Ascending aorta (tissue), 2 donors: ENCODE results near the gene NLRP9. TPM values are rescaled to one million over a fixed set of nuclear protein-coding genes. Genes with fewer than 3 reads are reported as not detected.

Experiments used
- DNase-seq, 2 donors: peaks; one replicate each; pipeline ENCODE4 v3.0.0-alpha.2; 2019; ENCODE audit warnings: low spot score in 2 of 2
- H3K27ac ChIP-seq, 2 donors: fragments of 200-600 bp; sonication (generic); one replicate each; pipeline ENCODE4 v1.5.1; 2016 to 2017; ENCODE audit warnings: mild to moderate bottlenecking in 1 of 2
- H3K27me3 ChIP-seq: fragments of 200-600 bp; sonication (generic); one replicate; pipeline ENCODE4 v1.5.1; 2017
- H3K36me3 ChIP-seq, 2 donors: fragments of 200-600 bp; sonication (generic); one replicate each; pipeline ENCODE4 v1.5.1; 2016
- H3K4me1 ChIP-seq, 2 donors: fragments of 200-600 bp; sonication (generic); one replicate each; pipeline ENCODE4 v1.5.1; 2016 to 2017; ENCODE audit warnings: mild to moderate bottlenecking in 1 of 2
- H3K4me3 ChIP-seq, 2 donors: fragments of 200-600 bp; sonication (generic); one replicate each; pipeline ENCODE4 v1.5.1; 2016 to 2017; ENCODE audit warnings: mild to moderate bottlenecking in 1 of 2
- H3K9me3 ChIP-seq, 2 donors: fragments of 200-600 bp; sonication (generic); one replicate each; pipeline ENCODE4 v1.5.1; 2016
- intact Hi-C: fragments of 100-400 bp; cut with DNase I; formaldehyde crosslinking; loops from one replicate; pipeline ENCODE4 v1.15.1; 2023
- total RNA-seq: library from RNA; depleted of rRNA; stranded (reverse); fragments of >200 nt; gene quantifications from one replicate; pipeline ENCODE4 v1.1.0, GENCODE V29; 2016
- TF ChIP-seq, protein P1 (sequence below), 3 experiments: fragments of 200-600 bp in 2 of 3; fragments of 450-650 bp in 1 of 3; sonication (generic) in 2 of 3; IDR thresholded peaks; one replicate each; pipeline ENCODE4 v1.5.1; 2016 to 2019; ENCODE audit warnings: antibody characterized with exemption in 3 of 3, mild to moderate bottlenecking in 1 of 3, moderate library complexity in 1 of 3

NLRP9 gene
- total RNA-seq, 1 donor from 2014 or later, result not detected

DNA sequence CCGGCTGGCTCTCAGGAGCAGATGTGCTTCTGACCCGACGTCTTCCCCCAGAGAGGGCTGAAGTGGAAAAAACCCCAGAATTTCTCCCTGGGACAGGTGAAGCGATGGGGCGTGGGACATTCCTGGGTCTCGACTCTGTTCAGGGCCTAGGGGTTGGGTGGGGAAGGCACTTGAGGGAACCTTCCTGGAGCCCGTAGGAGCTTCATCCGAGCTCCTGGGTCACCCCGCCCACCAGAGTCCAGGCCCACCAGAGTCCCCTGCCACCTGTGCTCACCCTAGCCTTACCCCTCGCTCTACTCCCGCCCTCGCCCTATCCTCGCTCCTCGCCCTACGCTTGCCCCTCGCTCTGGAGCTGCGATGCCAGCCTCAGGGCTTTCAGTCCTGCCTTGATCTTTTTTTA, 39.9 kb downstream of the NLRP9 start:
- Histone ChIP-seq H3K4me1 (no peaks in the 10 kb centered on the region), H3K27me3 (no peaks in the 10 kb centered on the region), H3K4me3 (no peak overlapping the region), H3K36me3 (peaks cover 47 to 58% of the 10 kb centered on the region in 2 donors), H3K9me3 (no peaks in the 10 kb centered on the region), H3K27ac (no peak overlapping the region)
- TF ChIP-seq, protein P1, sequence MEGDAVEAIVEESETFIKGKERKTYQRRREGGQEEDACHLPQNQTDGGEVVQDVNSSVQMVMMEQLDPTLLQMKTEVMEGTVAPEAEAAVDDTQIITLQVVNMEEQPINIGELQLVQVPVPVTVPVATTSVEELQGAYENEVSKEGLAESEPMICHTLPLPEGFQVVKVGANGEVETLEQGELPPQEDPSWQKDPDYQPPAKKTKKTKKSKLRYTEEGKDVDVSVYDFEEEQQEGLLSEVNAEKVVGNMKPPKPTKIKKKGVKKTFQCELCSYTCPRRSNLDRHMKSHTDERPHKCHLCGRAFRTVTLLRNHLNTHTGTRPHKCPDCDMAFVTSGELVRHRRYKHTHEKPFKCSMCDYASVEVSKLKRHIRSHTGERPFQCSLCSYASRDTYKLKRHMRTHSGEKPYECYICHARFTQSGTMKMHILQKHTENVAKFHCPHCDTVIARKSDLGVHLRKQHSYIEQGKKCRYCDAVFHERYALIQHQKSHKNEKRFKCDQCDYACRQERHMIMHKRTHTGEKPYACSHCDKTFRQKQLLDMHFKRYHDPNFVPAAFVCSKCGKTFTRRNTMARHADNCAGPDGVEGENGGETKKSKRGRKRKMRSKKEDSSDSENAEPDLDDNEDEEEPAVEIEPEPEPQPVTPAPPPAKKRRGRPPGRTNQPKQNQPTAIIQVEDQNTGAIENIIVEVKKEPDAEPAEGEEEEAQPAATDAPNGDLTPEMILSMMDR (IDR thresholded peaks at IDR 0.05), result no peak
- intact Hi-C loops, result no loop called here
- DNase-seq, result no peak

DNA sequence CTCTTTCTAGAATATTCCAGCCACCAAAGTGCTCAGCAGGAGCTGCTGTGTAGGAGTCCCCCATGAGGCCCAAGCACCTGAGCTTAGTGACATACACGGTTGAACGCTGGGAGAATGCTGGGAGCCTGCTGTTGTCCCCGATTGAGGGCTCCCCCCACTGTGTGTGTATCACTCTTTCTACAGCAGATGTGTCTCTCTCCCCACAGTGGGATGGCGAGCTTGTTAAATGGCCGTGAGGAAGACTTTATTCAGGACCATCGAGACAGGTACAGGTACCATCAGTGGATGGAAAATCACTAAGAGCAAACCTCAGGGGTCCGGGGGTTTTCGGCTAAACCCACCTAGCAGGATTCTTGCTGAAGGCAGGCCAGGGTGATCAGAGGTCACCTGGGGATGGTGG, 40.5 kb downstream of the NLRP9 start:
- intact Hi-C loops, result no loop called here
- H3K27ac ChIP-seq, result no peak overlapping the region
- no peak overlapping the region for H3K4me3 ChIP-seq
- no peaks in the 10 kb centered on the region for H3K4me1 ChIP-seq
- no peaks in the 10 kb centered on the region for H3K9me3 ChIP-seq
- H3K36me3 ChIP-seq, result peaks cover 51 to 63% of the 10 kb centered on the region in 2 donors
- TF ChIP-seq, protein P1 (IDR thresholded peaks at IDR 0.05), result no peak
- no peaks in the 10 kb centered on the region for H3K27me3 ChIP-seq
- no peak for DNase-seq

DNA sequence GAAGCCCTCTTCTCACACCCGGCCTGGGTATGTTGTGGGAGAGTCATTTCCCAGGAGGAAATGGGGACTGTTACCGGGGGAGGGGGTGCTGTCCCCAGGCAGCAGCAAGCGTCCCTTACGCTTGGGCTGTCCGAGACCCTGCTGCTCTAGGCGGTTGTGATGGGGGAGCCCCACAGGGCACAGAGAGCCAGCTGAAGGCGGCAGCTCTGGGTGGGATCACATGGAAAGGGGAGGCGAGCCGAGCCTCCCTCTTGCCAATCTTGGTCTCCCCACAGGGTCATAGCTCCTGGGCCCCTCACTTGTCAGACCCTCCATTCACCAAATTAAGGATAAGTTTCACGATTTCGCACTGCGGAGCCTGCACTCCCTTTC, 41.1 kb downstream of the NLRP9 start:
- TF ChIP-seq, protein P1 (IDR thresholded peaks at IDR 0.05), result no peak
- Histone ChIP-seq H3K9me3 (no peaks in the 10 kb centered on the region), H3K36me3 (peaks cover 55 to 70% of the 10 kb centered on the region in 2 donors), H3K4me3 (no peak overlapping the region), H3K27ac (no peak overlapping the region), H3K4me1 (no peaks in the 10 kb centered on the region), H3K27me3 (no peaks in the 10 kb centered on the region)
- intact Hi-C loops, result no loop called here
- DNase-seq, result no peak

DNA sequence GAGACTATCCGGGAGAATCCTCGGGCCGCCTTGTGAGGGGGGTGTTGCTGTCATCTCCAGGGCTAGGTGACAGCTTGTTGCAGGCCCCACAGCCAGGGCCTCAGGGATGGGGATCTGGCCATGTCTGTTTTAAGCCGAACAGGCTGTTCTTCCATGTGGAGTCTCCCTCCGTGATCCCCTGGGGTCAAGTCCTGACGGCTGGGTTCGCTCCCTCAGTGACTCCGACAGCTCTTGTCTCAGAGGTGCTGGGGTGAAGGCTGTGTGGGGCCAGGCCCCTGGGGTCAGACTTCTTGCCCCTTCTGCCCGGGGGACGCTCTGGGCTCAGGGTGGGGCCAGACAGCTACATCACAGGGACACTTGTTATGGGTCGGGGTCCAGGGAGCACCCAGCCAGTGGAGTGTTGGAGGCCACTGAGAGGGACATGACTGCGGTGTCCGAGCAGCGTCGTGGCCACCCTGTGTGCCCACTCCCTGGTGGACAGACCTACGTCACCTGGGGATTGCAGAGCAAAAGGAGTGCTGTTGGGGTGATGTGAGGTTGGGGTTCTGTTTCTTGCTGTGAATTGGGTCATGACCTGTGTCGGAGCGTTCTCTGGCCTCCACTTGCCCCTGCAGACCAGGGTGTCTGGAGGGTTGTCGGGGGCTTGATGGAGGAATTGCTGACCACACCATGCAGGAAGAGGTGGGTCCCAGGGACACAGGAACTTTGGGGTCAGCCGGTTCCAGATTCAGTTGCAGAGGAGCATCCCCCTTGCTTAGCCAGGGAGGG, 41.7 kb downstream of the NLRP9 start:
- no peak for DNase-seq
- Histone ChIP-seq H3K27ac (no peak overlapping the region), H3K36me3 (peaks cover 61 to 75% of the 10 kb centered on the region in 2 donors), H3K4me3 (no peak overlapping the region), H3K4me1 (no peaks in the 10 kb centered on the region), H3K27me3 (no peaks in the 10 kb centered on the region), H3K9me3 (no peaks in the 10 kb centered on the region)
- TF ChIP-seq, protein P1 (IDR thresholded peaks at IDR 0.05), result no peak
- intact Hi-C loops, result no loop called here

DNA sequence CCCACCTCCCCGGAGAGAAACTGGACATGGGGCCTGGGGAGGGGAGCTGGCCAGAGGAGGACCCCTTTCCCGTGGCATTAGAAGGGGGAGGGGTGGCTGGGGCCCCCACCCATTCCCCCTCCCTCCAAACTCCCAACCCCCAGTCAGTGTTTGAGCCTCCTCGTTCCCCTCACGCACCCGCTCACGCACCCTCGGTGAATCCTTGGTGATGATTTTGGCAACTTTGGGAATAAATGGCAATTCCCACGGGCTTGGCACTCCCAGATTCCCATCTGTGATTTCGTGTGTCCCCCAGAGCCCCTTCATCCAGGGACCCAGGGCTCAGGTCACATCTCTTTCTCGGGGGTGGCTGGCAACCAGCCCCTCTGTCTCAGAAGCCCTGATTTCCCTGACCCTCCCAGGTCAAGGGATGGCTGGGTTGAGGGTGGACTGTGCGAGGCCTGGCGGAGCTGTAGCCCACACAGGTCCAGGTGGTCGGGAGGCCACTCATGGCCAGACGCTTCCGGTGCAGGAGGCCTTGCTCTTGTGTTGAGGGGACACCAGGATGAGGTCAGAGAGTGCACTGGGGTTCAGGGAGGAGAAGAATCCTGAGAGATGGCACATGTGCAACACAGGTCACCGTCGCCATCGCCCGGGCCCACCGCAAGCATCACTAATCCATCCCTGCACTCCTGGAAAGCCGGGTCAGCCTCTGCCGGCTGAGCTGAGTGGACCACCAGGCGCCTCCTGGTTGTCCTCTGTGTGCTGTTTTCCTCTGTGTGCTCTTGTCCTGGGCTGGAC, 42.5 kb downstream of the NLRP9 start:
- Histone ChIP-seq H3K27ac (no peak overlapping the region), H3K4me3 (no peak overlapping the region), H3K9me3 (no peaks in the 10 kb centered on the region), H3K4me1 (no peaks in the 10 kb centered on the region), H3K27me3 (no peaks in the 10 kb centered on the region), H3K36me3 (peaks cover 65 to 81% of the 10 kb centered on the region in 2 donors)
- no peak for DNase-seq
- TF ChIP-seq, protein P1 (IDR thresholded peaks at IDR 0.05), result no peak
- intact Hi-C loops, result no loop called here
